Transverse colon (tissue), 4 donors: Measurements from ENCODE around the gene UVRAG.

Experiments used
- EP300 ChIP-seq: sonication (generic); formaldehyde crosslinking; IDR thresholded peaks from one replicate; pipeline ENCODE4 v1.6.1; 2017; ENCODE audit warnings: antibody characterized with exemption, low read depth
- POLR2A ChIP-seq: fragments of 450-650 bp; IDR thresholded peaks from one replicate; pipeline ENCODE4 v1.6.1; 2016; ENCODE audit warnings: antibody characterized with exemption, mild to moderate bottlenecking, moderate library complexity
- POLR2AphosphoS5 ChIP-seq, 3 donors: sonication (generic); formaldehyde crosslinking; IDR thresholded peaks; one replicate each; pipeline ENCODE4 v1.6.1; 2016; ENCODE audit warnings: antibody characterized with exemption in 3 of 3
- TF ChIP-seq, protein P1 (sequence below), 5 experiments: fragments of 200-600 bp in 3 of 5; fragments of 450-650 bp in 2 of 5; sonication (generic) in 3 of 5; IDR thresholded peaks; 1 replicate in 2 of 5; 2 replicates in 3 of 5; pipeline ENCODE4 v1.5.1; 2016 to 2017; ENCODE audit warnings: antibody characterized with exemption in 5 of 5, inconsistent platforms in 3 of 5, mild to moderate bottlenecking in 2 of 5, moderate library complexity in 1 of 5

DNA sequence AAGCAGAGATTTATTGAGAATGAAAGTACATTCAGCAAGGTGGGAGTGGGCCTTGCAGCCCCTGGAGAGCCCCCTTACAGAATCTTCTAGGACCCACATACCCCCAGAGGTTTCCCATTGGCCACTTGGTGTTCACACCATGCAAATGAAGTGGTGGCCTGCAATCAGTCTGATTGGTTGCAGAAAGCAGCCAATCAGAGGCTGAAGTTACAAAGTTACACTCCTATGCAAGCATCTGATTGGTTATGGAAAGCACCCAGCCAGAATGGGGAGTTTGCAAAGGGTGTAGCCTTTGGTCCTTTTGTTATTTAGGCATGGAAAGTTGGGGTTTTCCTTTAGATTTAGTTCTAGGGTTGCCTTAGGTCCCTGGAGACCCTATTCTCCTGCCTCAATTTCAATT lies 34.9 kb downstream of the UVRAG start:
- TF ChIP-seq, protein P1, sequence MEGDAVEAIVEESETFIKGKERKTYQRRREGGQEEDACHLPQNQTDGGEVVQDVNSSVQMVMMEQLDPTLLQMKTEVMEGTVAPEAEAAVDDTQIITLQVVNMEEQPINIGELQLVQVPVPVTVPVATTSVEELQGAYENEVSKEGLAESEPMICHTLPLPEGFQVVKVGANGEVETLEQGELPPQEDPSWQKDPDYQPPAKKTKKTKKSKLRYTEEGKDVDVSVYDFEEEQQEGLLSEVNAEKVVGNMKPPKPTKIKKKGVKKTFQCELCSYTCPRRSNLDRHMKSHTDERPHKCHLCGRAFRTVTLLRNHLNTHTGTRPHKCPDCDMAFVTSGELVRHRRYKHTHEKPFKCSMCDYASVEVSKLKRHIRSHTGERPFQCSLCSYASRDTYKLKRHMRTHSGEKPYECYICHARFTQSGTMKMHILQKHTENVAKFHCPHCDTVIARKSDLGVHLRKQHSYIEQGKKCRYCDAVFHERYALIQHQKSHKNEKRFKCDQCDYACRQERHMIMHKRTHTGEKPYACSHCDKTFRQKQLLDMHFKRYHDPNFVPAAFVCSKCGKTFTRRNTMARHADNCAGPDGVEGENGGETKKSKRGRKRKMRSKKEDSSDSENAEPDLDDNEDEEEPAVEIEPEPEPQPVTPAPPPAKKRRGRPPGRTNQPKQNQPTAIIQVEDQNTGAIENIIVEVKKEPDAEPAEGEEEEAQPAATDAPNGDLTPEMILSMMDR (IDR thresholded peaks at IDR 0.05): no peak
- TF ChIP-seq POLR2A (no peak), EP300 (no peak), POLR2AphosphoS5 (IDR thresholded peaks at IDR 0.05) (no peak)
